Endodermal cell (in vitro differentiated cells): ENCODE results near the gene RBM4B. TPM values are rescaled to one million over a fixed set of nuclear protein-coding genes. Genes with fewer than 3 reads are reported as not detected.

Experiments
- DNase-seq: peaks from one replicate; pipeline ENCODE4 v3.0.0-alpha.2; 2017
- H3K27ac ChIP-seq: 2 replicates; pipeline ENCODE4 v1.5.1; 2013; ENCODE audit warnings: mild to moderate bottlenecking, low read depth, low read length, moderate library complexity
- H3K27me3 ChIP-seq: 2 replicates; pipeline ENCODE4 v1.6.1; 2013; ENCODE audit warnings: mild to moderate bottlenecking, low read length, moderate library complexity; ENCODE audit not compliant: insufficient read depth, control insufficient read depth, poor library complexity, severe bottlenecking
- H3K36me3 ChIP-seq: 2 replicates; pipeline ENCODE4 v1.7.0; 2013; ENCODE audit warnings: mild to moderate bottlenecking, low read length, moderate library complexity; ENCODE audit not compliant: control insufficient read depth, insufficient read depth
- H3K4me1 ChIP-seq: one replicate; pipeline ENCODE4 v1.7.0; 2013; ENCODE audit warnings: low read length; ENCODE audit not compliant: control insufficient read depth, insufficient read depth
- H3K4me3 ChIP-seq: 2 replicates; pipeline ENCODE4 v1.5.1; 2013; ENCODE audit warnings: mild to moderate bottlenecking, low read length, moderate library complexity
- H3K9ac ChIP-seq: 2 replicates; pipeline ENCODE4 v1.6.1; 2013; ENCODE audit warnings: mild to moderate bottlenecking, low read length, moderate library complexity; ENCODE audit not compliant: poor library complexity, severe bottlenecking; ENCODE audit errors: extremely low read depth
- H3K9me3 ChIP-seq: 2 replicates; pipeline ENCODE4 v1.6.1; 2013; ENCODE audit warnings: mild to moderate bottlenecking, low read length, moderate library complexity; ENCODE audit not compliant: control insufficient read depth
- H3K27ac Mint-ChIP-seq: 2 replicates; pipeline ENCODE4 v1.8.0; 2020; ENCODE audit warnings: mixed read lengths
- H3K27me3 Mint-ChIP-seq: 2 replicates; pipeline ENCODE4 v1.8.0; 2021; ENCODE audit warnings: mild to moderate bottlenecking, mixed read lengths; ENCODE audit not compliant: insufficient read depth
- H3K36me3 Mint-ChIP-seq: 2 replicates; pipeline ENCODE4 v1.8.0; 2020; ENCODE audit warnings: low read depth, mixed read lengths
- H3K4me1 Mint-ChIP-seq: 2 replicates; pipeline ENCODE4 v1.8.0; 2020; ENCODE audit warnings: mixed read lengths
- H3K4me3 Mint-ChIP-seq: 2 replicates; pipeline ENCODE4 v1.8.0; 2020; ENCODE audit warnings: mild to moderate bottlenecking, moderate library complexity, mixed read lengths
- H3K9me3 Mint-ChIP-seq: 2 replicates; pipeline ENCODE4 v1.8.0; 2020; ENCODE audit warnings: mild to moderate bottlenecking, mixed read lengths
- WGBS, 2 experiments: methylation state at CpG; one replicate each; pipeline versions ENCODE4 v1.1.5 to v1.1.7; 2013; ENCODE audit warnings: missing lambda C conversion rate in 2 of 2, mixed read lengths in 1 of 2; ENCODE audit not compliant: insufficient coverage in 1 of 2, insufficient read length in 1 of 2; 5-methylcytosine and 5-hydroxymethylcytosine counted together
- total RNA-seq, 2 donors: library from RNA; stranded (reverse); fragmentation: NEBNext Ultra II Directional in 1 of 2; extraction: Animal tissue kit (Norgen Biotek cat#: 25700) in 1 of 2; gene quantifications; 2 replicates in 1 of 2; 3 replicates in 1 of 2; pipeline ENCODE4 v1.2.1, GENCODE V29; 2021
- TF ChIP-seq, protein P1 (sequence below): fragments of 200-600 bp; sonication (generic); conservative IDR thresholded peaks from 2 replicates; pipeline ENCODE4 v1.5.0; 2021; ENCODE audit warnings: antibody characterized with exemption, mild to moderate bottlenecking

The RBM4B gene
- total RNA-seq, 2 donors from 2014 or later, result 23.3 to 28.5 TPM

DNA sequence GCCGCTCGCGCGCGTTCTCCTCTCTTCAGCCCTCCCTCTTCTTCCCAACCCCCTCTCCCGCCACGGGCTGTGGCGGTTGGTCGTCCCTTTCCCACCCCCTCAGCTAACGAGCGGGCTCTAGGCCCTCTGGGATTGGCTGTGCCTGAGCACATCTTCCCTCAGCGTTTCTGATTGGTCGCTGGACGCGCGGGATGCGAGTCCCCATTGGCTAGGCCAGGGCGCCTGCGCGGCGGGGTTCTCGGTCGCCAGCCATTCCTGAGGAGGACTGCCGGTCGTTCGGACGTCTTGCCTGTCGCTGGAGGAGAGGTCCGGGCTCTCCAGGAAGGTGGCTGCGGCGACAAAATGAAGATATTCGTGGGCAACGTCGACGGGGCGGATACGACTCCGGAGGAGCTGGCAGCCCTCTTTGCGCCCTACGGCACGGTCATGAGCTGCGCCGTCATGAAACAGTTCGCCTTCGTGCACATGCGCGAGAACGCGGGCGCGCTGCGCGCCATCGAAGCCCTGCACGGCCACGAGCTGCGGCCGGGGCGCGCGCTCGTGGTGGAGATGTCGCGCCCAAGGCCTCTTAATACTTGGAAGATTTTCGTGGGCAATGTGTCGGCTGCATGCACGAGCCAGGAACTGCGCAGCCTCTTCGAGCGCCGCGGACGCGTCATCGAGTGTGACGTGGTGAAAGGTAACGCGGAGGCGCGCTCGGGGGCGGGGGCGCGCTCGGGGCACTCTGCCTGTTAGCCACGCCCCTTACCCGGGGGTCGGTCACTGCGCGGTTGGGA, 61.1 kb downstream of the RBM4B start, which contains the start of gene RBM14:
Gene RBM14, plus strand, starts transcription at position 252 of the 776 bp plus-strand sequence. Its CDS starts 91 bp downstream, at position 343.
- Histone ChIP-seq H3K9me3 (no peaks in the 10 kb centered on the region), H3K4me3 (peak within 1 kb of the TSS; percentile 94), H3K4me1 (no peaks in the 10 kb centered on the region), H3K27ac (peak within 1 kb of the TSS; percentile 97), H3K36me3 (peaks cover 26% of the 10 kb centered on the region), H3K27me3 (peaks cover 4% of the 10 kb centered on the region), H3K9ac (peak within 1 kb of the TSS; percentile 97)
- H3K9me3 Mint-ChIP-seq, result no peaks in the 10 kb centered on the region
- peaks cover 22% of the 10 kb centered on the region for H3K4me1 Mint-ChIP-seq
- TF ChIP-seq, protein P1, sequence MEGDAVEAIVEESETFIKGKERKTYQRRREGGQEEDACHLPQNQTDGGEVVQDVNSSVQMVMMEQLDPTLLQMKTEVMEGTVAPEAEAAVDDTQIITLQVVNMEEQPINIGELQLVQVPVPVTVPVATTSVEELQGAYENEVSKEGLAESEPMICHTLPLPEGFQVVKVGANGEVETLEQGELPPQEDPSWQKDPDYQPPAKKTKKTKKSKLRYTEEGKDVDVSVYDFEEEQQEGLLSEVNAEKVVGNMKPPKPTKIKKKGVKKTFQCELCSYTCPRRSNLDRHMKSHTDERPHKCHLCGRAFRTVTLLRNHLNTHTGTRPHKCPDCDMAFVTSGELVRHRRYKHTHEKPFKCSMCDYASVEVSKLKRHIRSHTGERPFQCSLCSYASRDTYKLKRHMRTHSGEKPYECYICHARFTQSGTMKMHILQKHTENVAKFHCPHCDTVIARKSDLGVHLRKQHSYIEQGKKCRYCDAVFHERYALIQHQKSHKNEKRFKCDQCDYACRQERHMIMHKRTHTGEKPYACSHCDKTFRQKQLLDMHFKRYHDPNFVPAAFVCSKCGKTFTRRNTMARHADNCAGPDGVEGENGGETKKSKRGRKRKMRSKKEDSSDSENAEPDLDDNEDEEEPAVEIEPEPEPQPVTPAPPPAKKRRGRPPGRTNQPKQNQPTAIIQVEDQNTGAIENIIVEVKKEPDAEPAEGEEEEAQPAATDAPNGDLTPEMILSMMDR, result no peak
- H3K27ac Mint-ChIP-seq, result peak within 1 kb of the TSS; percentile 100
- 0 to 1% methylated on average over 29 to 90 of the region's 90 CpGs for WGBS, 2 experiments
- peak within 1 kb of the TSS; percentile 99 for H3K4me3 Mint-ChIP-seq
- H3K27me3 Mint-ChIP-seq, result peaks cover 7% of the 10 kb centered on the region
- peak; percentile 100 for DNase-seq
- peaks cover 27% of the 10 kb centered on the region for H3K36me3 Mint-ChIP-seq

Other genes starting within 250 kb of the RBM4B start
- gene MRPL11, start 239.0 kb downstream of the RBM4B start, total RNA-seq, result 100 to 1,000 TPM in 1 of 2 donors, 10 to 100 TPM in 1; 84.5 to 111 TPM
- gene PELI3, start 211.0 kb downstream of the RBM4B start, total RNA-seq, result 10 to 100 TPM in 1 of 2 donors, 1 to 10 TPM in 1; 9.0 to 12.4 TPM
- gene DPP3, start 197.5 kb downstream of the RBM4B start, total RNA-seq, result 10 to 100 TPM; 84.8 to 86.3 TPM
- gene BBS1, start 167.3 kb downstream of the RBM4B start, total RNA-seq, result 10 to 100 TPM; 52.4 to 67.3 TPM
- gene ZDHHC24, start 131.8 kb downstream of the RBM4B start, total RNA-seq, result 10 to 100 TPM; 10.6 to 11.7 TPM
- gene ACTN3, start 131.0 kb downstream of the RBM4B start, total RNA-seq, result 1 to 10 TPM; 1.7 to 5.3 TPM
- 10 to 100 TPM in 1 of 2 donors, 1 to 10 TPM in 1; 5.0 to 18.6 TPM for gene CTSF, start 109.3 kb downstream of the RBM4B start, total RNA-seq
- 1 to 10 TPM in 1 of 2 donors, under 1 TPM in 1; 0.84 to 1.5 TPM for gene CCDC87, start 84.8 kb downstream of the RBM4B start, total RNA-seq
- 10 to 100 TPM; 62.9 to 64.7 TPM for gene CCS, start 84.7 kb downstream of the RBM4B start, total RNA-seq
- gene RBM14, start 61.3 kb downstream of the RBM4B start, total RNA-seq, result 100 to 1,000 TPM in 1 of 2 donors, 10 to 100 TPM in 1; 90.0 to 110 TPM
- gene RBM4, start 39.2 kb downstream of the RBM4B start, total RNA-seq, result 100 to 1,000 TPM; 151 to 191 TPM
- 10 to 100 TPM; 36.0 to 46.0 TPM for gene SPTBN2, start 51.3 kb upstream of the RBM4B start, total RNA-seq
- 10 to 100 TPM; 34.5 to 37.5 TPM for gene RCE1, start 165.6 kb upstream of the RBM4B start, total RNA-seq
- gene LRFN4, start 179.2 kb upstream of the RBM4B start, total RNA-seq, result 10 to 100 TPM; 23.2 to 26.2 TPM